ENCODE measurements around the gene EDEM2. TPM values are rescaled to one million over a fixed set of nuclear protein-coding genes. Genes with fewer than 3 reads are reported as not detected.
A peak's percentile ranks its signal among the peaks of the same experiment; 100 is the strongest.

The EDEM2 gene
- polyA plus RNA-seq, 2 of the 4 experiments (the other 2 are of a cell fraction), result 41.6 to 51.2 TPM

GRCh38 chr20:35091816-35092523 is 55.2 kb downstream of the EDEM2 start:
- peak; percentile 59 to 67 for ATAC-seq
- Histone ChIP-seq H3K4me2 (peak overlapping the region; percentile 88), H3K4me3 (peak overlapping the region; percentile 61), H3K9me3 (no peaks in the 10 kb centered on the region), H3K4me1 (peaks cover 27% of the 10 kb centered on the region), H3K27ac (peak overlapping the region; percentile 93 to 94)
- ChIA-PET CTCF (interaction anchor here (0.8 to 11.0 kb wide), 17 partner anchors 8 to 524 kb away, joined by 3 to 194 read pairs (median 4); partner anchors contain the start of genes ACSS2, GGT7 and SPAG4), POLR2A (interaction anchor here (0.7 to 0.9 kb wide), 4 partner anchors 9 to 216 kb away, joined by 3 to 5 read pairs (median 4); no protein-coding TSS in a partner anchor)
- DNase-seq (ENCODE audit: low read depth in 1 of 2, low spot score in 1 of 2), result no peak
- WGBS (ENCODE audit: missing lambda C conversion rate), result 1% methylated on average over 27 of the region's 28 CpGs
- FAIRE-seq, result no peak
- TF ChIP-seq GATA3 (IDR thresholded peaks at IDR 0.05; ENCODE audit: borderline replicate concordance) (no peak; the same call in 1 of the 2 replicates), ELK1 (IDR thresholded peaks at IDR 0.05; ENCODE audit: low read depth, low read length) (no peak)

- CTCF ChIA-PET, result interaction anchor here (0.6 to 1.3 kb wide), 3 partner anchors 86 to 252 kb away, joined by 3 read pairs; no protein-coding TSS in a partner anchor
- no peak overlapping the region for H3K4me3 ChIP-seq
- 93% methylated on average over 2 of the region's 2 CpGs for WGBS (ENCODE audit: missing lambda C conversion rate)
- TF ChIP-seq TP53 (CRISPR knock-in tag; IDR thresholded peaks at IDR 0.05) (no peak), E2F6 (IDR thresholded peaks at IDR 0.05; ENCODE audit: borderline replicate concordance, low read depth) (no peak), CHD2 (IDR thresholded peaks at IDR 0.05; ENCODE audit: low read length, partially characterized antibody) (no peak), CTCF (IDR thresholded peaks at IDR 0.05) (no peak), HMGXB4 (CRISPR knock-in tag; IDR thresholded peaks at IDR 0.05; ENCODE audit: borderline replicate concordance) (no peak), MAFK (IDR thresholded peaks at IDR 0.05; ENCODE audit: partially characterized antibody) (no peak), RARB (CRISPR knock-in tag; IDR thresholded peaks at IDR 0.05) (no peak), MAZ (IDR thresholded peaks at IDR 0.05; ENCODE audit: borderline replicate concordance, low read depth, low read length) (no peak)
- no peak for DNase-seq (ENCODE audit: low read depth in 1 of 2, low spot score in 1 of 2)
- no peak for FAIRE-seq
- no peak for ATAC-seq
- POLR2A ChIA-PET, result no interaction called here
- H3K4me1 ChIP-seq, result peaks cover 14% of the 10 kb centered on the region
- H3K4me2 ChIP-seq, result no peak overlapping the region
- H3K9me3 ChIP-seq, result no peaks in the 10 kb centered on the region
- no peak overlapping the region for H3K27ac ChIP-seq
Measured at GRCh38 chr20:35088231-35089145, 58.6 kb downstream of the EDEM2 start.

- FAIRE-seq (no peak), ATAC-seq (no peak), DNase-seq (ENCODE audit: low read depth in 1 of 2, low spot score in 1 of 2) (no peak)
- Histone ChIP-seq H3K27ac (no peak overlapping the region), H3K4me3 (no peak overlapping the region), H3K9me3 (no peaks in the 10 kb centered on the region), H3K4me2 (no peak overlapping the region), H3K4me1 (peaks cover 7% of the 10 kb centered on the region)
- 92% methylated on average over 5 of the region's 5 CpGs for WGBS (ENCODE audit: missing lambda C conversion rate)
- CTCF ChIA-PET, result interaction anchor here (1.3 kb wide), 1 partner anchor 251 kb away, joined by 3 read pairs; no protein-coding TSS in a partner anchor
- POLR2A ChIA-PET, result no interaction called here
- no peak for TF ChIP-seq KDM1A (IDR thresholded peaks at IDR 0.05; ENCODE audit: low read depth)
- no peak for TF ChIP-seq FOXS1 (CRISPR knock-in tag; IDR thresholded peaks at IDR 0.05)
- no peak for TF ChIP-seq CTCF (IDR thresholded peaks at IDR 0.05)
- TF ChIP-seq JUN (IDR thresholded peaks at IDR 0.05), result no peak
- no peak for TF ChIP-seq ZC3H11A (IDR thresholded peaks at IDR 0.05)
- no peak for TF ChIP-seq RCOR1 (IDR thresholded peaks at IDR 0.05; ENCODE audit: low read depth, low read length)
- no peak for TF ChIP-seq RFX5 (IDR thresholded peaks at IDR 0.05)
- TF ChIP-seq CHD4 (IDR thresholded peaks at IDR 0.05; ENCODE audit: borderline replicate concordance), result no peak
- no peak for TF ChIP-seq ZNF302 (CRISPR knock-in tag; IDR thresholded peaks at IDR 0.05)
- no peak for TF ChIP-seq CBX8 (IDR thresholded peaks at IDR 0.05)
- TF ChIP-seq EHMT2 (IDR thresholded peaks at IDR 0.05; ENCODE audit: low read depth), result no peak
- TF ChIP-seq PBX3 (IDR thresholded peaks at IDR 0.05), result no peak
Measured at GRCh38 chr20:35087791-35088190, 59.3 kb downstream of the EDEM2 start.
